Osteoblast (primary cell): Measurements from ENCODE around the gene CADPS. TPM values are rescaled to one million over a fixed set of nuclear protein-coding genes. Genes with fewer than 3 reads are reported as not detected.

ENCODE experiments used
- DNase-seq: peaks from one replicate; pipeline ENCODE4 v3.0.0; 2011; ENCODE audit warnings: low spot score, mixed read lengths; ENCODE audit not compliant: insufficient read length; ENCODE audit errors: missing footprints
- H2AFZ ChIP-seq: 2 replicates; pipeline ENCODE4 v1.6.0; 2011; ENCODE audit warnings: mild to moderate bottlenecking, low read length
- H3K27ac ChIP-seq: 2 replicates; pipeline ENCODE4 v1.5.1; 2011; ENCODE audit warnings: mild to moderate bottlenecking, low read depth, low read length, moderate library complexity
- H3K27me3 ChIP-seq: 2 replicates; pipeline ENCODE4 v1.6.0; 2012; ENCODE audit warnings: mild to moderate bottlenecking, control low read depth, inconsistent platforms, low read length, moderate library complexity; ENCODE audit not compliant: insufficient read depth
- H3K36me3 ChIP-seq: 2 replicates; pipeline ENCODE4 v1.5.1; 2011; ENCODE audit warnings: mild to moderate bottlenecking, low read length, control low read depth, moderate library complexity; ENCODE audit not compliant: insufficient read depth
- H3K4me1 ChIP-seq: 2 replicates; pipeline ENCODE4 v1.5.1; 2011; ENCODE audit warnings: mild to moderate bottlenecking, low read length, control low read depth, moderate library complexity; ENCODE audit not compliant: insufficient read depth
- H3K4me2 ChIP-seq: 2 replicates; pipeline ENCODE4 v1.6.0; 2011; ENCODE audit warnings: mild to moderate bottlenecking, low read length; ENCODE audit not compliant: insufficient read depth
- H3K4me3 ChIP-seq: fragments of 200-600 bp; sonication (generic); 3 replicates; pipeline ENCODE4 v1.5.1; 2012; ENCODE audit warnings: mild to moderate bottlenecking, low read length, inconsistent platforms; ENCODE audit not compliant: insufficient read depth
- H3K79me2 ChIP-seq: 2 replicates; pipeline ENCODE4 v1.6.0; 2012; ENCODE audit warnings: mild to moderate bottlenecking, low read length, control low read depth, inconsistent platforms; ENCODE audit not compliant: insufficient read depth
- H3K9me3 ChIP-seq: 2 replicates; pipeline ENCODE4 v1.5.1; 2011; ENCODE audit warnings: low read depth, low read length, control low read depth
- H4K20me1 ChIP-seq: 2 replicates; pipeline ENCODE4 v1.6.0; 2012; ENCODE audit warnings: mild to moderate bottlenecking, low read length, control low read depth; ENCODE audit not compliant: insufficient read depth
- CTCF ChIP-seq: IDR thresholded peaks from 2 replicates; pipeline ENCODE4 v1.5.1; 2011; ENCODE audit warnings: mild to moderate bottlenecking, low read depth, low read length, moderate library complexity; ENCODE audit errors: extremely low read depth
- total RNA-seq: library from RNA; depleted of rRNA; stranded (reverse); fragments of >200 nt; gene quantifications from 2 replicates; pipeline ENCODE4 v1.2.3, GENCODE V29; 2012

The CADPS gene
- total RNA-seq, 1 donor, result not detected

- no peak overlapping the region for H3K4me2 ChIP-seq
- H3K4me3 ChIP-seq, result no peak overlapping the region
- no peaks in the 10 kb centered on the region for H3K9me3 ChIP-seq
- H3K27ac ChIP-seq, result no peak overlapping the region
- TF ChIP-seq CTCF, result no peak
- H3K79me2 ChIP-seq, result no peaks in the 10 kb centered on the region
- H4K20me1 ChIP-seq, result no peaks in the 10 kb centered on the region
- H3K27me3 ChIP-seq, result no peaks in the 10 kb centered on the region
- no peak for DNase-seq
- H3K36me3 ChIP-seq, result no peaks in the 10 kb centered on the region
- no peaks in the 10 kb centered on the region for H3K4me1 ChIP-seq
- no peak overlapping the region for H2AFZ ChIP-seq
These were observed 227.5 kb downstream of the CADPS start for GRCh38 chr3:62647711-62648110.

GRCh38 chr3:62644493-62644892 is 230.7 kb downstream of the CADPS start:
- H2AFZ ChIP-seq, result no peak overlapping the region
- TF ChIP-seq CTCF, result no peak
- no peak for DNase-seq
- H3K4me1 ChIP-seq, result no peaks in the 10 kb centered on the region
- no peak overlapping the region for H3K4me2 ChIP-seq
- no peaks in the 10 kb centered on the region for H3K9me3 ChIP-seq
- no peak overlapping the region for H3K27ac ChIP-seq
- H3K79me2 ChIP-seq, result no peaks in the 10 kb centered on the region
- H3K36me3 ChIP-seq, result no peaks in the 10 kb centered on the region
- H4K20me1 ChIP-seq, result no peaks in the 10 kb centered on the region
- H3K27me3 ChIP-seq, result no peaks in the 10 kb centered on the region
- H3K4me3 ChIP-seq, result no peak overlapping the region

- no peaks in the 10 kb centered on the region for H3K9me3 ChIP-seq
- DNase-seq, result no peak
- H4K20me1 ChIP-seq, result no peaks in the 10 kb centered on the region
- no peaks in the 10 kb centered on the region for H3K79me2 ChIP-seq
- no peak overlapping the region for H2AFZ ChIP-seq
- no peak overlapping the region for H3K27ac ChIP-seq
- no peak overlapping the region for H3K4me2 ChIP-seq
- no peaks in the 10 kb centered on the region for H3K36me3 ChIP-seq
- TF ChIP-seq CTCF, result no peak
- no peaks in the 10 kb centered on the region for H3K4me1 ChIP-seq
- H3K4me3 ChIP-seq, result no peak overlapping the region
- peaks cover 8% of the 10 kb centered on the region for H3K27me3 ChIP-seq
These were observed 236.9 kb downstream of the CADPS start for GRCh38 chr3:62638316-62638715.

GRCh38 chr3:62636235-62636826 is 238.9 kb downstream of the CADPS start:
- H3K36me3 ChIP-seq, result no peaks in the 10 kb centered on the region
- TF ChIP-seq CTCF, result no peak
- H3K4me1 ChIP-seq, result no peaks in the 10 kb centered on the region
- H3K4me3 ChIP-seq, result no peak overlapping the region
- H3K27ac ChIP-seq, result no peak overlapping the region
- H3K27me3 ChIP-seq, result peaks cover 21% of the 10 kb centered on the region
- H3K4me2 ChIP-seq, result no peak overlapping the region
- no peaks in the 10 kb centered on the region for H3K9me3 ChIP-seq
- H3K79me2 ChIP-seq, result no peaks in the 10 kb centered on the region
- H2AFZ ChIP-seq, result no peak overlapping the region
- DNase-seq, result no peak
- H4K20me1 ChIP-seq, result no peaks in the 10 kb centered on the region
